Testis (tissue), 2 donors: ENCODE data around the gene SIPA1L3.

Experiments used
- POLR2A ChIP-seq: fragments of 450-650 bp; IDR thresholded peaks from one replicate; pipeline ENCODE4 v1.6.1; 2017; ENCODE audit warnings: antibody characterized with exemption, mild to moderate bottlenecking, moderate library complexity
- TF ChIP-seq, protein P1 (sequence below), 3 experiments: fragments of 450-650 bp in 2 of 3; fragments of 200-600 bp in 1 of 3; sonication (generic) in 1 of 3; IDR thresholded peaks; one replicate each; pipeline ENCODE4 v1.5.1; 2016 to 2019; ENCODE audit warnings: antibody characterized with exemption in 3 of 3, mild to moderate bottlenecking in 2 of 3, moderate library complexity in 1 of 3

DNA sequence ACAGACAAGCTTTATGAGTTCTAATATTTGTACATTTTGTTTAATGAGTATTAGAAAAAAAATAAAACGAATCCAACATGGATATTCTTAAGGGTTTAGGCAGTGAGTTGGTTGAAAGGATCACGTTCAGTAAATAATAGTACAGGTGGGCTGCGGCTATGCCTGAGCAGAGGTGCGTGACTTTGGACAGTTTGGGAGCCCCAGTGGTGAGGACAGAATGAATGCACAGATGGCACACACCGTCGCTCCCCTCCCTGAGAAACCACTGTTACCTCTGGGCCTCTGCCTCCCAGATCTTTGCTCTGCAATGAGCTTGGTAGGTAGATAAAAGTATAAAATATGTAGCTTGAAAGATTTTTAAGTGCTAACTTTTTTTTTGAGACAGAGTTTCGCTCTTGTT lies 153.3 kb downstream of the SIPA1L3 start:
- TF ChIP-seq, protein P1, sequence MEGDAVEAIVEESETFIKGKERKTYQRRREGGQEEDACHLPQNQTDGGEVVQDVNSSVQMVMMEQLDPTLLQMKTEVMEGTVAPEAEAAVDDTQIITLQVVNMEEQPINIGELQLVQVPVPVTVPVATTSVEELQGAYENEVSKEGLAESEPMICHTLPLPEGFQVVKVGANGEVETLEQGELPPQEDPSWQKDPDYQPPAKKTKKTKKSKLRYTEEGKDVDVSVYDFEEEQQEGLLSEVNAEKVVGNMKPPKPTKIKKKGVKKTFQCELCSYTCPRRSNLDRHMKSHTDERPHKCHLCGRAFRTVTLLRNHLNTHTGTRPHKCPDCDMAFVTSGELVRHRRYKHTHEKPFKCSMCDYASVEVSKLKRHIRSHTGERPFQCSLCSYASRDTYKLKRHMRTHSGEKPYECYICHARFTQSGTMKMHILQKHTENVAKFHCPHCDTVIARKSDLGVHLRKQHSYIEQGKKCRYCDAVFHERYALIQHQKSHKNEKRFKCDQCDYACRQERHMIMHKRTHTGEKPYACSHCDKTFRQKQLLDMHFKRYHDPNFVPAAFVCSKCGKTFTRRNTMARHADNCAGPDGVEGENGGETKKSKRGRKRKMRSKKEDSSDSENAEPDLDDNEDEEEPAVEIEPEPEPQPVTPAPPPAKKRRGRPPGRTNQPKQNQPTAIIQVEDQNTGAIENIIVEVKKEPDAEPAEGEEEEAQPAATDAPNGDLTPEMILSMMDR (IDR thresholded peaks at IDR 0.05) = no peak
- no peak for TF ChIP-seq POLR2A
